B cell (primary cell): ENCODE results near the gene CPNE9. TPM values are rescaled to one million over a fixed set of nuclear protein-coding genes. Genes with fewer than 3 reads are reported as not detected.

Experiments used
- ATAC-seq: fragments of 200-7000 bp; cut with Tn5 transposase; one replicate; pipeline ENCODE4 v1.10.0; 2021; ENCODE audit warnings: low read depth, mild to moderate bottlenecking, moderate number of reproducible peaks, moderate library complexity
- CTCF ChIA-PET: fragments of 350-600 bp; sonication (Branson Sonifier 250); formaldehyde crosslinking; loops from one replicate; lab custom pipeline; 2021; ENCODE audit warnings: antibody characterized with exemption, inconsistent platforms; lab: Charles Lee
- POLR2A ChIA-PET: fragments of 350-600 bp; sonication (Branson Sonifier 250); formaldehyde crosslinking; loops from one replicate; lab custom pipeline; 2021; ENCODE audit warnings: antibody characterized with exemption; lab: Charles Lee
- DNase-seq: peaks from one replicate; pipeline ENCODE4 v3.0.0; 2013
- H2AFZ ChIP-seq: 2 replicates; pipeline ENCODE4 v1.6.1; 2012; ENCODE audit warnings: mild to moderate bottlenecking, low read depth, low read length; ENCODE audit not compliant: insufficient read depth, poor library complexity, severe bottlenecking
- H3K27ac ChIP-seq, 2 donors: 1 replicate in 1 of 2; 2 replicates in 1 of 2; pipeline ENCODE4 v1.5.1; 2012 to 2013; ENCODE audit warnings: low read length in 2 of 2, mild to moderate bottlenecking in 2 of 2, moderate library complexity in 1 of 2
- H3K27me3 ChIP-seq, 4 experiments: fragments of 200-600 bp in 1 of 4; sonication (generic) in 1 of 4; replicated peaks in 1 of 4; 1 replicate in 2 of 4; 2 replicates in 2 of 4; pipeline versions ENCODE4 v1.6.1 to v1.7.0; 2013 to 2016; ENCODE audit warnings: low read length in 3 of 4, mild to moderate bottlenecking in 2 of 4, mixed read lengths in 1 of 4, moderate library complexity in 1 of 4; ENCODE audit not compliant: insufficient read depth in 4 of 4, control insufficient read depth in 3 of 4; ENCODE audit errors: control extremely low read depth in 1 of 4
- H3K36me3 ChIP-seq, 2 experiments: replicated peaks in 1 of 2; 1 replicate in 1 of 2; 2 replicates in 1 of 2; pipeline versions ENCODE4 v1.6.1 to v1.7.1; 2013; ENCODE audit warnings: low read length in 1 of 2; ENCODE audit not compliant: insufficient read depth in 2 of 2, control insufficient read depth in 1 of 2; ENCODE audit errors: control extremely low read depth in 1 of 2, extremely low read depth in 1 of 2
- H3K4me1 ChIP-seq, 2 donors: fragments of 200-600 bp in 1 of 2; sonication (generic) in 1 of 2; 1 replicate in 1 of 2; 2 replicates in 1 of 2; pipeline versions ENCODE4 v1.5.1 to v1.6.1; 2013 to 2017; ENCODE audit warnings: low read length in 2 of 2; ENCODE audit not compliant: control insufficient read depth in 2 of 2, insufficient read depth in 2 of 2
- H3K4me2 ChIP-seq: replicated peaks from 2 replicates; pipeline ENCODE3; 2012; ENCODE audit warnings: mild to moderate bottlenecking, low read depth, low read length; ENCODE audit not compliant: poor library complexity, severe bottlenecking
- H3K4me3 ChIP-seq, 5 experiments: fragments of 200-600 bp in 1 of 5; sonication (generic) in 1 of 5; 1 replicate in 3 of 5; 2 replicates in 2 of 5; pipeline versions ENCODE4 v1.5.1 to v1.7.0; 2011 to 2016; ENCODE audit warnings: low read length in 4 of 5, mild to moderate bottlenecking in 4 of 5, low read depth in 2 of 5, control low read depth in 1 of 5, moderate library complexity in 1 of 5; ENCODE audit not compliant: insufficient read depth in 1 of 5; ENCODE audit errors: control extremely low read depth in 1 of 5, extremely low read depth in 1 of 5
- H3K79me2 ChIP-seq: fragments of 200-600 bp; sonication (generic); one replicate; pipeline ENCODE4 v1.6.0; 2016; ENCODE audit warnings: low read length; ENCODE audit not compliant: control insufficient read depth, insufficient read depth
- H3K9ac ChIP-seq: fragments of 200-600 bp; sonication (generic); 2 replicates; pipeline ENCODE4 v1.6.1; 2017; ENCODE audit warnings: mild to moderate bottlenecking, low read length, moderate library complexity
- H3K9me3 ChIP-seq, 3 donors: one replicate each; pipeline versions ENCODE4 v1.6.1 to v1.7.1; 2013; ENCODE audit warnings: low read length in 2 of 3; ENCODE audit not compliant: control insufficient read depth in 2 of 3, insufficient read depth in 1 of 3; ENCODE audit errors: control extremely low read depth in 1 of 3
- H4K20me1 ChIP-seq: 2 replicates; pipeline ENCODE4 v1.6.0; 2012; ENCODE audit warnings: mild to moderate bottlenecking, low read length; ENCODE audit not compliant: insufficient read depth, control insufficient read depth, poor library complexity, severe bottlenecking
- H3K27ac Mint-ChIP-seq: one replicate; pipeline ENCODE4 v1.8.0; 2021; ENCODE audit warnings: mixed read lengths
- H3K27me3 Mint-ChIP-seq: one replicate; pipeline ENCODE4 v1.8.0; 2021; ENCODE audit warnings: mixed read lengths
- H3K4me1 Mint-ChIP-seq: one replicate; pipeline ENCODE4 v1.8.0; 2021; ENCODE audit warnings: mixed read lengths
- H3K4me3 Mint-ChIP-seq: one replicate; pipeline ENCODE4 v1.8.0; 2021; ENCODE audit warnings: mixed read lengths
- H3K9me3 Mint-ChIP-seq: one replicate; pipeline ENCODE4 v1.8.0; 2022; ENCODE audit warnings: mixed read lengths; ENCODE audit not compliant: insufficient read depth
- EZH2 ChIP-seq: IDR thresholded peaks from 2 replicates; pipeline ENCODE4 v1.6.1; 2012; ENCODE audit warnings: borderline replicate concordance, low read depth, mild to moderate bottlenecking, moderate library complexity, low read length; ENCODE audit not compliant: insufficient read depth, poor library complexity, severe bottlenecking
- WGBS: methylation state at CpG from one replicate; pipeline ENCODE4 v1.1.5; 2013; ENCODE audit warnings: missing lambda C conversion rate; ENCODE audit not compliant: insufficient coverage; 5-methylcytosine and 5-hydroxymethylcytosine counted together
- intact Hi-C: fragments of 100-400 bp; cut with micrococcal nuclease; formaldehyde crosslinking; loops from one replicate; pipeline ENCODE4 v1.10.0; 2022
- polyA plus RNA-seq: library from polyadenylated mRNA; depleted of rRNA; stranded (reverse); fragments of >200 nt; gene quantifications from 2 replicates; pipeline ENCODE4 v1.2.3, GENCODE V29; 2012
- total RNA-seq, 2 donors: library from RNA; stranded (reverse); fragments of 120-200 nt in 1 of 2; gene quantifications; 1 replicate in 1 of 2; 2 replicates in 1 of 2; pipeline versions ENCODE4 v1.2.3 to v1.2.4, GENCODE V29; 2013 to 2022
- TF ChIP-seq, protein P1 (sequence below): fragments of 200-600 bp; IDR thresholded peaks from one replicate; pipeline ENCODE4 v1.8.0; 2022; ENCODE audit warnings: antibody characterized with exemption, mild to moderate bottlenecking

CPNE9 gene
- total and polyA plus RNA-seq, 2 donors (not counting 1 experiment from before 2014, with no cell fraction given): 0.30 to 0.37 TPM

DNA sequence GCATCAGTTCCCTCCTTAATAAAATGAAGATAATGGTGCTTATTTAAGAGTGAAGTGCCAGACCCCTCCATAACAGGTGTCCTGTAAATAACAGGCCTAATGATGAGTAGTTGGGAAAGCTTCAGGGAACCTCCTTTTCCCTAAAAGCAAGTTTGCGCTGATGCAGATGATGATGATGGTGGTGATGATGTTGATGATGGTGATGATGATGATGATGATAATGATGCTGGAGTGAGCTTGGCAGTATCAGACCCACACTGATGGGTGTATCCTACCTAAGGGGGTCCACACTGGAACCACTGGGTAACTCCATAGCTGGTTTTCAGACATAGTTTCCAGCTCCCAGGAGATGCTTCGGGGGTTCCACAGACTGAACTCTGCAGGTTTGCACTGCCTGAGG lies 29.9 kb upstream of the CPNE9 start:
- H4K20me1 ChIP-seq: peaks cover 86% of the 10 kb centered on the region
- H3K9me3 ChIP-seq: no peaks in the 10 kb centered on the region
- WGBS: 100% methylated on average over 2 of the region's 2 CpGs
- no peak for DNase-seq
- H3K4me2 ChIP-seq: no peak overlapping the region
- H3K4me1 ChIP-seq: no peaks in the 10 kb centered on the region
- no peak overlapping the region for H3K27ac ChIP-seq
- H3K27me3 ChIP-seq: no peaks in the 10 kb centered on the region
- no peaks in the 10 kb centered on the region for H3K9me3 Mint-ChIP-seq
- ChIA-PET CTCF (interaction anchor here (1.7 kb wide), 1 partner anchor 54 kb away, joined by 4 read pairs; no protein-coding TSS in a partner anchor), POLR2A (no interaction called here)
- no peak overlapping the region for H3K27ac Mint-ChIP-seq
- no peak overlapping the region for H2AFZ ChIP-seq
- H3K4me3 Mint-ChIP-seq: no peak overlapping the region
- H3K27me3 Mint-ChIP-seq: no peaks in the 10 kb centered on the region
- H3K4me1 Mint-ChIP-seq: no peaks in the 10 kb centered on the region
- peaks cover 2% of the 10 kb centered on the region for H3K79me2 ChIP-seq
- TF ChIP-seq, protein P1, sequence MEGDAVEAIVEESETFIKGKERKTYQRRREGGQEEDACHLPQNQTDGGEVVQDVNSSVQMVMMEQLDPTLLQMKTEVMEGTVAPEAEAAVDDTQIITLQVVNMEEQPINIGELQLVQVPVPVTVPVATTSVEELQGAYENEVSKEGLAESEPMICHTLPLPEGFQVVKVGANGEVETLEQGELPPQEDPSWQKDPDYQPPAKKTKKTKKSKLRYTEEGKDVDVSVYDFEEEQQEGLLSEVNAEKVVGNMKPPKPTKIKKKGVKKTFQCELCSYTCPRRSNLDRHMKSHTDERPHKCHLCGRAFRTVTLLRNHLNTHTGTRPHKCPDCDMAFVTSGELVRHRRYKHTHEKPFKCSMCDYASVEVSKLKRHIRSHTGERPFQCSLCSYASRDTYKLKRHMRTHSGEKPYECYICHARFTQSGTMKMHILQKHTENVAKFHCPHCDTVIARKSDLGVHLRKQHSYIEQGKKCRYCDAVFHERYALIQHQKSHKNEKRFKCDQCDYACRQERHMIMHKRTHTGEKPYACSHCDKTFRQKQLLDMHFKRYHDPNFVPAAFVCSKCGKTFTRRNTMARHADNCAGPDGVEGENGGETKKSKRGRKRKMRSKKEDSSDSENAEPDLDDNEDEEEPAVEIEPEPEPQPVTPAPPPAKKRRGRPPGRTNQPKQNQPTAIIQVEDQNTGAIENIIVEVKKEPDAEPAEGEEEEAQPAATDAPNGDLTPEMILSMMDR: no peak
- TF ChIP-seq EZH2: no peak
- ATAC-seq: no peak
- no peak overlapping the region for H3K4me3 ChIP-seq
- peaks cover 4 to 95% of the 10 kb centered on the region in 2 experiments for H3K36me3 ChIP-seq
- H3K9ac ChIP-seq: no peak overlapping the region
- intact Hi-C loops: no loop called here

GRCh38 chr3:9675736-9676290 lies 27.8 kb upstream of the CPNE9 start:
- ChIA-PET CTCF (no interaction called here), POLR2A (no interaction called here)
- no peaks in the 10 kb centered on the region for H3K4me1 Mint-ChIP-seq

More at GRCh38 chr3:9675736-9676290, 27.8 kb upstream of the CPNE9 start:
- Histone ChIP-seq H3K4me3 (no peak overlapping the region), H3K27ac (no peak overlapping the region), H3K27me3 (no peaks in the 10 kb centered on the region), H3K79me2 (peaks cover 2% of the 10 kb centered on the region), H3K36me3 (peaks cover 6 to 96% of the 10 kb centered on the region in 2 experiments), H3K4me1 (no peaks in the 10 kb centered on the region), H3K9me3 (no peaks in the 10 kb centered on the region), H4K20me1 (peaks cover 86% of the 10 kb centered on the region), H3K9ac (no peak overlapping the region), H2AFZ (no peak overlapping the region), H3K4me2 (no peak overlapping the region)
- DNase-seq (no peak), ATAC-seq (no peak)
- intact Hi-C loops: no loop called here
- H3K4me3 Mint-ChIP-seq: no peak overlapping the region
- 100% methylated on average over 4 of the region's 5 CpGs for WGBS
- H3K27ac Mint-ChIP-seq: no peak overlapping the region
- TF ChIP-seq, protein P1: no peak
- no peak for TF ChIP-seq EZH2
- H3K27me3 Mint-ChIP-seq: no peaks in the 10 kb centered on the region
- no peaks in the 10 kb centered on the region for H3K9me3 Mint-ChIP-seq
